CD4-positive, alpha-beta memory T cell (primary cell): ENCODE data around the gene WFS1. TPM values are rescaled to one million over a fixed set of nuclear protein-coding genes. Genes with fewer than 3 reads are reported as not detected.

Experiments
- CTCF ChIA-PET: fragments of 350-600 bp; sonication (Branson Sonifier 250); formaldehyde crosslinking; loops from one replicate; lab custom pipeline; 2021; ENCODE audit warnings: inconsistent platforms; ENCODE audit not compliant: partially characterized antibody; lab: Charles Lee
- POLR2A ChIA-PET: fragments of 350-600 bp; sonication (Branson Sonifier 250); formaldehyde crosslinking; loops from one replicate; lab custom pipeline; 2021; ENCODE audit not compliant: partially characterized antibody; lab: Charles Lee
- DNase-seq, 5 donors: peaks; one replicate each; pipeline versions ENCODE4 v3.0.0 to v3.0.0-alpha.2; 2020 to 2022; ENCODE audit warnings: mixed read lengths in 1 of 5
- H3K27ac ChIP-seq: one replicate; pipeline ENCODE4 v1.7.0; 2013; ENCODE audit warnings: low read depth, low read length
- H3K27me3 ChIP-seq: 2 replicates; pipeline ENCODE4 v1.7.0; 2013; ENCODE audit warnings: mild to moderate bottlenecking, low read length, moderate library complexity; ENCODE audit not compliant: insufficient read depth
- H3K36me3 ChIP-seq: 2 replicates; pipeline ENCODE4 v1.7.0; 2013; ENCODE audit warnings: mild to moderate bottlenecking, low read length, moderate library complexity; ENCODE audit not compliant: insufficient read depth
- H3K4me1 ChIP-seq: 2 replicates; pipeline ENCODE4 v1.7.0; 2013; ENCODE audit warnings: mild to moderate bottlenecking, low read length, moderate library complexity; ENCODE audit not compliant: insufficient read depth
- H3K4me3 ChIP-seq, 2 donors: one replicate each; pipeline ENCODE4 v1.7.0; 2013; ENCODE audit warnings: low read length in 2 of 2, mild to moderate bottlenecking in 1 of 2
- H3K9me3 ChIP-seq, 2 donors: one replicate each; pipeline ENCODE4 v1.7.0; 2013; ENCODE audit warnings: low read length in 2 of 2, control low read depth in 1 of 2; ENCODE audit not compliant: control insufficient read depth in 1 of 2
- H3K27ac Mint-ChIP-seq, 7 donors: one replicate each; pipeline ENCODE4 v1.8.0; 2020 to 2021; ENCODE audit warnings: mixed read lengths in 7 of 7, mild to moderate bottlenecking in 6 of 7, inconsistent platforms in 3 of 7, moderate library complexity in 3 of 7
- H3K27me3 Mint-ChIP-seq, 2 donors: one replicate each; pipeline ENCODE4 v1.8.0; 2020 to 2021; ENCODE audit warnings: mixed read lengths in 2 of 2
- H3K36me3 Mint-ChIP-seq, 2 donors: one replicate each; pipeline ENCODE4 v1.8.0; 2020 to 2021; ENCODE audit warnings: mixed read lengths in 2 of 2, inconsistent platforms in 1 of 2, mild to moderate bottlenecking in 1 of 2
- H3K4me1 Mint-ChIP-seq, 4 donors: one replicate each; pipeline ENCODE4 v1.8.0; 2020 to 2021; ENCODE audit warnings: mixed read lengths in 4 of 4, mild to moderate bottlenecking in 1 of 4
- H3K4me3 Mint-ChIP-seq, 8 donors: one replicate each; pipeline ENCODE4 v1.8.0; 2020 to 2021; ENCODE audit warnings: mixed read lengths in 8 of 8, mild to moderate bottlenecking in 7 of 8, moderate library complexity in 6 of 8, inconsistent platforms in 3 of 8
- H3K9me3 Mint-ChIP-seq, 8 donors: one replicate each; pipeline ENCODE4 v1.8.0; 2020 to 2021; ENCODE audit warnings: mixed read lengths in 8 of 8, mild to moderate bottlenecking in 5 of 8, inconsistent platforms in 3 of 8, moderate library complexity in 1 of 8
- intact Hi-C: fragments of 100-400 bp; cut with micrococcal nuclease; formaldehyde crosslinking; loops from one replicate; pipeline ENCODE4 v1.15.1; 2023
- polyA plus RNA-seq, 2 donors: library from polyadenylated mRNA; unstranded; fragments of 300-500 nt; fragmentation: Illumina TruSeq; gene quantifications; one replicate each; pipeline ENCODE4 v1.2.3, GENCODE V29; 2021
- total RNA-seq, 2 experiments: library from RNA; stranded (reverse); gene quantifications; one replicate each; pipeline ENCODE4 v1.2.3, GENCODE V29; 2021

Gene WFS1
- total and polyA plus RNA-seq, 4 experiments from 2014 or later: 2.6 to 5.5 (median 4.3) TPM

DNA sequence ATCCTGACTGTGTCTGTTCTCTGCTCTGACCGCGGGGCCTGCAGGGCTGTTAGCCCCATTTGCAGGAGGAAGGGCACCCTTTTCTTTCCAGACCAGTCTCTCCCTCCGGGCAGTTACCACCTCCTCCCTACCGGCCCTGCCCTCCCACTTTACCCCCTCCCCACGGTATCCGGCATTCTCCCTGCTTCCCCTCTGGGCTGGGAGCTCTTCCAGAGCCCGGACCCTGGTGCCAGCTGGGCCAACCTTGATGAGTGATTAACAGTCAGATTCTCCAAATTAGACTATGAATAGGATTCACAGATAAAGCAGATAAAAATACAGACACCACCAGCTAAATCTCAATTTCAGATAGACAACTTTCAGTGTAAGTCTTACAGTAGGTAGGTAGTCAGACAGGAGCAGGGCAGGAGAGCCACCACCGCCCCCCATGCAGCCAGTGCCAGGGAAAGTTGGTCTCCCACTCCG, 23.4 kb upstream of the WFS1 start:
- Mint-ChIP-seq H3K4me1 (peaks cover 6 to 9% (median 7%) of the 10 kb centered on the region in 4 donors), H3K4me3 (no peak overlapping the region), H3K9me3 (peaks cover 0 to 20% (median 15%) of the 10 kb centered on the region in 8 donors), H3K27me3 (peaks cover 27 to 42% of the 10 kb centered on the region in 2 donors), H3K36me3 (peaks cover 0 to 5% of the 10 kb centered on the region in 2 donors), H3K27ac (no peak overlapping the region)
- DNase-seq: no peak
- Histone ChIP-seq H3K9me3 (no peaks in the 10 kb centered on the region), H3K36me3 (no peaks in the 10 kb centered on the region), H3K4me1 (no peaks in the 10 kb centered on the region), H3K27ac (no peak overlapping the region), H3K4me3 (no peak overlapping the region), H3K27me3 (peaks cover 6% of the 10 kb centered on the region)
- intact Hi-C loops: no loop called here
- ChIA-PET CTCF (interaction anchor here (1.4 to 12.0 kb wide), 2 partner anchors 81 to 113 kb away, joined by 4 to 374 read pairs; no protein-coding TSS in a partner anchor), POLR2A (no interaction called here)

DNA sequence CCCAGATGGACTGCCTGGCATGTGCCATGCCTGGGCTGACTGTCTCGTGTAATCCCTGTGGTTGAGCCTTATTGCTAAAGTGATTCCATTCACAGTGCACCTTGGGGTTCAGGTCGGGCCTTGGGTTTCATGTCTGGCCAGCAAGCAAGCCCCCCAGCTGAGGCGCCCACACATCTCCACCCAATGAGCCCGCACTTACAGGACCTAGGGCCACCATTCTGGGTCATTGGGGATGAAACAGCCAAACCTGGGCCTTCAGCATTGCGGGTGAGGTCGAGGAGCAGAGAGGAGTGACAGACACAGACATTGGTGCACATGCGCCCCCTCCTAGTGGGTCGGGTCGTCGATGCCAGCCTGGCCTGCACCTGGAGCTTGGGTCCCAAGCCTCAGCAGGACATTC, 21.3 kb upstream of the WFS1 start:
- H3K4me3 ChIP-seq: no peak overlapping the region
- H3K4me1 ChIP-seq: no peaks in the 10 kb centered on the region
- no peaks in the 10 kb centered on the region for H3K9me3 ChIP-seq
- POLR2A ChIA-PET: no interaction called here
- no peak overlapping the region for H3K27ac ChIP-seq
- DNase-seq: no peak
- H3K36me3 ChIP-seq: no peaks in the 10 kb centered on the region
- no peak overlapping the region for H3K27ac Mint-ChIP-seq
- CTCF ChIA-PET: interaction anchor here (1.3 to 12.0 kb wide), 5 partner anchors 11 to 114 kb away, joined by 3 to 374 read pairs (median 43); partner anchors contain the start of gene WFS1
- H3K36me3 Mint-ChIP-seq: peaks cover 0 to 5% of the 10 kb centered on the region in 2 donors
- peaks cover 24 to 36% of the 10 kb centered on the region in 2 donors for H3K27me3 Mint-ChIP-seq
- peaks cover 5 to 9% (median 7%) of the 10 kb centered on the region in 4 donors for H3K4me1 Mint-ChIP-seq
- no peak overlapping the region for H3K4me3 Mint-ChIP-seq
- intact Hi-C loops: no loop called here
- peaks cover 6% of the 10 kb centered on the region for H3K27me3 ChIP-seq
- peaks cover 0 to 20% (median 15%) of the 10 kb centered on the region in 8 donors for H3K9me3 Mint-ChIP-seq

DNA sequence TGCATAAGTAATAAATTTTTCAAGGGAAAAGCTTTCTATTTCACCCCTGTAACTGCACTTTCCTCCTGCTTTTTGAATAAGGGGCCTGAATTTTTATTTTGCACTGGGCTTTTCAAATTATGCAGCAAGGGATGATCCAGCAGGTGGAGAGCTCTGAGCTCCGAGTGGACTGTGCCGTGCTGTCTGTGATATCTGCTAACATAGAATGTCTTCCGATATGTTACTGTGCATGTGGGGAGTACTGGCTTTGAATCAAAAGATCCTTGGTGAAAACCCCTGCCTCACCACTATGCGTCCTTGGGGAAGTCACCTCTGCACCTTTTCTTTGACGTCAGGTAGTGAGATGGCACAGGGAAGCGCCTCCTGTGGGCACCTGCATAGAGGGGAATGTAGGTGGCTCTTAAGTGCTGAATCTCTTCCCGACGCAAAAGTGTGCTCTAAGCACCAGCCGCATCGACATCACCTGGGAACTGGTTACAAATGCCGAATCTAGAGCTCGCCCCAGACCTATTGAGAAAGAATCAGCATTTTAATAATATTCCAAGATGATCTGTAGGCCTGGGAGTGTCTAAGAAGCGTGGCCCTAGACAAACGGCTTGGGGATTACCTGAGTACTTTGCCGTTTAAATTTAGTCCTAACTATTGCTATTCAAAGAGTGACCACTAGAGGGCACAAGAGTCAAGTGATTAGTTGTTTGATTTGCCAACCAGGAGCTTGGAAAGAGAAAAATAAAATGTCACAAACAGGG, 19.2 kb upstream of the WFS1 start:
- DNase-seq: peak in 4 of 5 donors; percentile 61 to 70 (median 66)
- ChIA-PET POLR2A (interaction anchor here (0.6 to 2.0 kb wide), 4 partner anchors 11 to 116 kb away, joined by 3 to 8 read pairs (median 4); no protein-coding TSS in a partner anchor), CTCF (interaction anchor here (0.6 to 12.0 kb wide), 43 partner anchors 9 to 623 kb away, joined by 3 to 374 read pairs (median 4); partner anchors contain the start of genes JAKMIP1 and WFS1)
- Mint-ChIP-seq H3K4me1 (peaks cover 0 to 6% (median 5%) of the 10 kb centered on the region in 4 donors), H3K36me3 (no peaks in the 10 kb centered on the region), H3K4me3 (no peak overlapping the region), H3K27ac (no peak overlapping the region), H3K27me3 (peaks cover 10 to 30% of the 10 kb centered on the region in 2 donors), H3K9me3 (peaks cover 0 to 5% (median 0%) of the 10 kb centered on the region in 8 donors)
- no peak overlapping the region for H3K4me3 ChIP-seq
- peaks cover 6% of the 10 kb centered on the region for H3K27me3 ChIP-seq
- no peak overlapping the region for H3K27ac ChIP-seq
- H3K4me1 ChIP-seq: no peaks in the 10 kb centered on the region
- H3K9me3 ChIP-seq: no peaks in the 10 kb centered on the region
- no peaks in the 10 kb centered on the region for H3K36me3 ChIP-seq
- intact Hi-C loops: loop anchor here (1.0 kb wide), 3 partner anchors 77 to 116 kb away; no protein-coding TSS in a partner anchor

DNA sequence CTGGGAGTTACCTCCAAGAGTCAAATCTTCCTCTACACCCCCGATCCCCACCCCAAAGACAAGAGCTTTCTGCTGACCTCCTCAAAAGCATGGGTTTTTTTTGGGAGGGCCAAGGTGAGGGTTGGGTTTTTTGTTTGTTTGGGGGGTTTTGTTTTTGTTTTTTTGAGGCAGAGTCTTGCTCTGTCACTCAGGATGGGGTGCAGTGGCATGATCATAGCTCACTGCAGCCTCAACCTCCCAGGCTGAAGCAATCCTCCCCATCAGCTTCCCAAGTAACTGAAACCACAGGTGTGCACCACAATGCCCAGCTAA, 18.7 kb upstream of the WFS1 start:
- no peaks in the 10 kb centered on the region for H3K36me3 Mint-ChIP-seq
- H3K27ac Mint-ChIP-seq: no peak overlapping the region
- DNase-seq: peak in 1 of 5 donors; percentile 44
- intact Hi-C loops: loop anchor here (1.0 kb wide), 3 partner anchors 76 to 117 kb away; no protein-coding TSS in a partner anchor
- H3K4me3 Mint-ChIP-seq: no peak overlapping the region
- Histone ChIP-seq H3K4me1 (no peaks in the 10 kb centered on the region), H3K27me3 (peaks cover 6% of the 10 kb centered on the region), H3K4me3 (no peak overlapping the region), H3K27ac (no peak overlapping the region), H3K36me3 (no peaks in the 10 kb centered on the region), H3K9me3 (no peaks in the 10 kb centered on the region)
- CTCF ChIA-PET: interaction anchor here (0.6 to 12.0 kb wide), 33 partner anchors 8 to 623 kb away, joined by 3 to 374 read pairs (median 5); partner anchors contain the start of genes JAKMIP1 and WFS1
- peaks cover 0 to 5% (median 0%) of the 10 kb centered on the region in 8 donors for H3K9me3 Mint-ChIP-seq
- POLR2A ChIA-PET: interaction anchor here (0.6 to 2.0 kb wide), 3 partner anchors 55 to 116 kb away, joined by 4 to 8 read pairs (median 4); no protein-coding TSS in a partner anchor
- peaks cover 0 to 6% (median 5%) of the 10 kb centered on the region in 4 donors for H3K4me1 Mint-ChIP-seq
- H3K27me3 Mint-ChIP-seq: peaks cover 10 to 30% of the 10 kb centered on the region in 2 donors

DNA sequence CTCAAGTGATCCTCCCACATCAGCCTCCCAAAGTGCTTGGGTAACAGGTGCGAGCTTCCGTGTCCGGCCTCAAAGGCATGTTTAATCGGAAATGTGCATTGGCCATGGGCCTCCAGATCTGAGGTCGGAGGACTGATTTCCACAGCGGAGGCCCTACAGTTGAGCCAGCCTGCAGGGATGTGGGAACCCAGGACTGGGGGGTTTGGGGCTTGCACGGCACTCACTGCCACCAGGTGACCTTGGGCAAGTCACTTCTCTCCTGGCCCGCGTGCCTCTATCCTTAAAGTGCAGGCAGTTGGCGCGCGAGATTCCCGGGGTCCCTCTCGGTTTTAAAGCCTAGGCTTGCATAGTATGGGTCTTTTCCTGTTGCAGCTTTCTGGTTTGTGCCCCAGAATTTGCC, 18.3 kb upstream of the WFS1 start:
- peaks cover 13 to 27% of the 10 kb centered on the region in 2 donors for H3K27me3 Mint-ChIP-seq
- H3K4me1 ChIP-seq: no peaks in the 10 kb centered on the region
- no peaks in the 10 kb centered on the region for H3K36me3 Mint-ChIP-seq
- no peak overlapping the region for H3K4me3 Mint-ChIP-seq
- H3K36me3 ChIP-seq: no peaks in the 10 kb centered on the region
- POLR2A ChIA-PET: interaction anchor here (1.0 to 2.0 kb wide), 2 partner anchors 76 to 117 kb away, joined by 4 to 8 read pairs; no protein-coding TSS in a partner anchor
- no peak overlapping the region for H3K27ac Mint-ChIP-seq
- H3K4me3 ChIP-seq: no peak overlapping the region
- intact Hi-C loops: no loop called here
- peaks cover 2% of the 10 kb centered on the region for H3K27me3 ChIP-seq
- CTCF ChIA-PET: interaction anchor here (0.6 to 12.0 kb wide), 31 partner anchors 8 to 622 kb away, joined by 3 to 374 read pairs (median 5); partner anchors contain the start of genes JAKMIP1 and WFS1
- peaks cover 0 to 3% (median 0%) of the 10 kb centered on the region in 8 donors for H3K9me3 Mint-ChIP-seq
- H3K27ac ChIP-seq: no peak overlapping the region
- peaks cover 0 to 6% (median 5%) of the 10 kb centered on the region in 4 donors for H3K4me1 Mint-ChIP-seq
- H3K9me3 ChIP-seq: no peaks in the 10 kb centered on the region
- DNase-seq: no peak

DNA sequence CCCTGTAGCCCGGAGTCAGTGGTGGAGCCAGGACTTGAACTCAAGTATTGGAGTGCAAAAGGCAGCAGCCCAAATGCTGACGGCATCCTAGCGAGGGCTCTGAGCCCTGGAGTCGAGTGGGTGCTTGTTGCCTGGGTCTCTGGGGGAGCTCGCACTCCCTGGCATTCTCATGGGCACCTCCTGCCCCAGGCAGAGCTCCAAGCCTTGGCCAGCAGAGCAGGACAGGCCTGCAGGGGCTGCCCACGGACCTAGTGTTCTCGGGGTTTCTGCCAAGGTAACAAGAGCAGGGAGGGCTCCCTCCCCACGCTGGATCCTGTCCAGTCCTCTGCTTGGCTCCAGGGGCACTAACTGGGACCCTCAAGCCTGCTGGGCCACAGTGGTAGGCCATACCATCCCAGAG, 17.6 kb upstream of the WFS1 start:
- Mint-ChIP-seq H3K4me3 (no peak overlapping the region), H3K27me3 (peaks cover 7 to 22% of the 10 kb centered on the region in 2 donors), H3K27ac (no peak overlapping the region), H3K36me3 (no peaks in the 10 kb centered on the region), H3K4me1 (peaks cover under 1 to 6% (median 5%) of the 10 kb centered on the region in 4 donors), H3K9me3 (peaks cover 0 to 3% (median 0%) of the 10 kb centered on the region in 8 donors)
- intact Hi-C loops: no loop called here
- ChIA-PET POLR2A (no interaction called here), CTCF (interaction anchor here (1.0 to 12.0 kb wide), 8 partner anchors 7 to 254 kb away, joined by 3 to 374 read pairs (median 14); partner anchors contain the start of gene WFS1)
- H3K4me3 ChIP-seq: no peak overlapping the region
- H3K36me3 ChIP-seq: no peaks in the 10 kb centered on the region
- H3K27ac ChIP-seq: no peak overlapping the region
- no peaks in the 10 kb centered on the region for H3K27me3 ChIP-seq
- DNase-seq: no peak
- no peaks in the 10 kb centered on the region for H3K9me3 ChIP-seq
- no peaks in the 10 kb centered on the region for H3K4me1 ChIP-seq
